K562 (cell line): Measurements from ENCODE around the gene PCYT1A. TPM values are rescaled to one million over a fixed set of nuclear protein-coding genes. Genes with fewer than 3 reads are reported as not detected.
A peak's percentile ranks its signal among the peaks of the same experiment; 100 is the strongest.

Experiments
- ATAC-seq: fragments of 200-7000 bp; cut with Tn5 transposase; 3 replicates; pipeline ENCODE4 v1.9.1; 2020; ENCODE audit warnings: moderate library complexity
- BruUV-seq: library from RNA; stranded (reverse); fragments of 400-500 nt; replicated peaks from 2 replicates; lab custom pipeline; 2021; lab: Mats Ljungman, UMichigan
- CTCF ChIA-PET: fragments of 300-600 bp; formaldehyde crosslinking; extraction: SDS; loops from one replicate; lab custom pipeline; 2021; ENCODE audit warnings: low intra/inter-chr PET ratio; lab: Yijun Ruan, JAX
- POLR2A ChIA-PET: fragments of 300-600, 350-650 bp; sonication (Branson Sonifier 250); formaldehyde crosslinking; extraction: SDS; loops from one replicate; lab custom pipeline; 2021; ENCODE audit warnings: antibody characterized with exemption, inconsistent platforms; lab: Yijun Ruan, JAX
- DNase-seq, 4 experiments: peaks; one replicate each; pipeline versions ENCODE4 v3.0.0 to v3.0.0-alpha.2; 2011 to 2018; ENCODE audit warnings: low spot score in 3 of 4, mixed read lengths in 3 of 4; ENCODE audit errors: extremely low read depth in 1 of 4
- FAIRE-seq: peaks from 2 replicates; lab custom pipeline; 2011; peaks lifted over from hg19 to GRCh38; lab: Jason Lieb, UNC
- H2AFZ ChIP-seq: 2 replicates; pipeline ENCODE4 v1.6.0; 2011; ENCODE audit warnings: low read depth, low read length, control low read depth, inconsistent platforms
- H3K27ac ChIP-seq: fragments of 200-600 bp; 3 replicates; pipeline ENCODE4 v1.8.0; 2011; ENCODE audit warnings: low read depth, mild to moderate bottlenecking, control low read depth, inconsistent platforms, low read length, moderate library complexity, mixed read lengths; ENCODE audit errors: extremely low read depth
- H3K27me3 ChIP-seq, 2 experiments: fragments of 300-600 bp in 1 of 2; 2 replicates in 1 of 2; 3 replicates in 1 of 2; pipeline versions ENCODE4 v1.6.0 to v1.8.0; 2011; ENCODE audit warnings: inconsistent platforms in 2 of 2, low read length in 2 of 2, mild to moderate bottlenecking in 1 of 2, mixed read lengths in 1 of 2, moderate library complexity in 1 of 2; ENCODE audit not compliant: control insufficient read depth in 2 of 2, insufficient read depth in 2 of 2
- H3K36me3 ChIP-seq: fragments of 300-600 bp; 3 replicates; pipeline ENCODE4 v1.8.0; 2011; ENCODE audit warnings: mild to moderate bottlenecking, low read length, inconsistent platforms; ENCODE audit not compliant: control insufficient read depth, insufficient read depth
- H3K4me1 ChIP-seq, 2 experiments: fragments of 200-600 bp in 1 of 2; replicated peaks in 1 of 2; 2 replicates in 1 of 2; 3 replicates in 1 of 2; pipeline versions ENCODE4 v1.5.1 to v1.8.0; 2011; ENCODE audit warnings: inconsistent platforms in 2 of 2, low read length in 2 of 2, mild to moderate bottlenecking in 1 of 2, mixed read lengths in 1 of 2, moderate library complexity in 1 of 2; ENCODE audit not compliant: control insufficient read depth in 2 of 2, insufficient read depth in 2 of 2
- H3K4me2 ChIP-seq: 2 replicates; pipeline ENCODE4 v1.6.1; 2011; ENCODE audit warnings: low read length, control low read depth, inconsistent platforms, mixed read lengths; ENCODE audit not compliant: insufficient read depth
- H3K4me3 ChIP-seq: fragments of 200-600 bp; sonication (generic), shearing (Covaris generic); 2 replicates; pipeline ENCODE4 v1.5.1; 2016; ENCODE audit warnings: control low read depth, inconsistent platforms
- H3K79me2 ChIP-seq: fragments of 200-600 bp; 3 replicates; pipeline ENCODE4 v1.8.0; 2011; ENCODE audit warnings: low read length, inconsistent platforms; ENCODE audit not compliant: control insufficient read depth, insufficient read depth
- H3K9ac ChIP-seq, 2 experiments: 2 replicates each; pipeline versions ENCODE4 v1.6.0 to v1.6.1; 2011; ENCODE audit warnings: low read depth in 2 of 2, low read length in 2 of 2, control low read depth in 1 of 2, inconsistent platforms in 1 of 2, mild to moderate bottlenecking in 1 of 2, mixed read lengths in 1 of 2; ENCODE audit not compliant: insufficient read depth in 1 of 2
- H3K9me1 ChIP-seq: one replicate; pipeline ENCODE4 v1.6.0; 2011; ENCODE audit warnings: inconsistent platforms, mild to moderate bottlenecking, low read length, moderate library complexity; ENCODE audit not compliant: control insufficient read depth, insufficient read depth
- H3K9me3 ChIP-seq: replicated peaks from 2 replicates; pipeline ENCODE4 v1.5.1; 2011; ENCODE audit warnings: low read depth, low read length, inconsistent platforms; ENCODE audit not compliant: control insufficient read depth, insufficient read depth
- H4K20me1 ChIP-seq: replicated peaks from 2 replicates; pipeline ENCODE4 v1.6.1; 2011; ENCODE audit warnings: low read length, inconsistent platforms, mixed read lengths; ENCODE audit not compliant: control insufficient read depth, insufficient read depth
- CBX2 ChIP-seq: fragments of 200-600 bp; sonication (generic); IDR thresholded peaks from one replicate; pipeline ENCODE4 v1.6.1; 2012; ENCODE audit warnings: mild to moderate bottlenecking, low read length, inconsistent platforms; ENCODE audit not compliant: insufficient read depth, poor library complexity, severe bottlenecking
- HNRNPK ChIP-seq: fragments of 200-400 bp; formaldehyde crosslinking; IDR thresholded peaks from one replicate; pipeline ENCODE4 v1.6.1; 2018; ENCODE audit warnings: mild to moderate bottlenecking, low read depth, low read length; ENCODE audit not compliant: poor library complexity, severe bottlenecking
- IFI16 ChIP-seq: fragments of 250-450 bp; sonication (Bioruptor Pico); IDR thresholded peaks from 2 replicates; pipeline ENCODE4 v2.1.2; 2022; ENCODE audit warnings: mild to moderate bottlenecking, inconsistent platforms
- MIER1 ChIP-seq: fragments of 450-650 bp; IDR thresholded peaks from 2 replicates; pipeline ENCODE4 v1.6.1; 2016; ENCODE audit warnings: antibody characterized with exemption, mild to moderate bottlenecking, low read depth
- PHB ChIP-seq: fragments of 250-450 bp; sonication (Bioruptor Pico); IDR thresholded peaks from 2 replicates; pipeline ENCODE4 v1.5.0; 2021
- RBBP5 ChIP-seq: fragments of 200-600 bp; sonication (generic); IDR thresholded peaks from 2 replicates; pipeline ENCODE4 v1.6.1; 2012; ENCODE audit warnings: borderline replicate concordance, mild to moderate bottlenecking, low read length, control low read depth, inconsistent platforms; ENCODE audit not compliant: insufficient read depth, poor library complexity, severe bottlenecking
- SAFB ChIP-seq: fragments of 200-400 bp; formaldehyde crosslinking; IDR thresholded peaks from 2 replicates; pipeline ENCODE4 v1.6.1; 2017; ENCODE audit warnings: low read depth, low read length, borderline replicate concordance
- ZNF121 ChIP-seq: sonication (generic); formaldehyde crosslinking; conservative IDR thresholded peaks from 2 replicates; pipeline ENCODE4 v1.8.0; 2022; ENCODE audit warnings: missing genetic modification reagents
- ZNF239 ChIP-seq: fragments of 250-450 bp; sonication (Bioruptor Pico); IDR thresholded peaks from 2 replicates; pipeline ENCODE4 v1.4.0; 2020; ENCODE audit warnings: mild to moderate bottlenecking
- ZNF407 ChIP-seq: fragments of 450-650 bp; IDR thresholded peaks from 2 replicates; pipeline ENCODE4 v1.6.1; 2016; ENCODE audit warnings: low read depth
- ZNF444 ChIP-seq: fragments of 250-450 bp; sonication (Bioruptor Pico); IDR thresholded peaks from 2 replicates; pipeline ENCODE4 v1.4.0; 2020; ENCODE audit warnings: mild to moderate bottlenecking, moderate library complexity
- WGBS: fragments of 100-300 bp; shearing (Covaris generic); methylation state at CpG from one replicate; pipeline ENCODE4 v1.1.6; 2016; ENCODE audit warnings: low coverage, mixed read lengths; ENCODE audit not compliant: insufficient coverage; ENCODE audit errors: missing lambda C conversion rate; 5-methylcytosine and 5-hydroxymethylcytosine counted together
- in situ Hi-C: fragments of 300-500 bp; cut with MboI; formaldehyde crosslinking; loops from 4 replicates; pipeline ENCODE4 v1.15.0; 2018; ENCODE audit warnings: inconsistent platforms, mixed read lengths
- intact Hi-C: fragments of 100-400 bp; cut with micrococcal nuclease; formaldehyde crosslinking; loops from 2 replicates; pipeline ENCODE4 v1.14.2; 2022
- polyA plus RNA-seq, 8 experiments: library from polyadenylated mRNA; depleted of rRNA in 4 of 8; stranded (reverse) in 5 of 8; unstranded in 3 of 8; fragments of >200 nt; fragmentation: Nextera tagmentation in 2 of 8; fragmentation: Illumina TruSeq in 1 of 8; extraction: Ambion mirVana in 2 of 8; extraction: Trizol in 1 of 8; gene quantifications; 2 replicates each; pipeline versions ENCODE4 v1.2.1 to v1.2.3, GENCODE V29; 2011 to 2014; ENCODE audit warnings: inconsistent platforms in 1 of 8, missing spikeins in 1 of 8
- total RNA-seq, 7 experiments: library from RNA; depleted of rRNA in 6 of 7; stranded (reverse); fragments of >200 nt in 6 of 7; fragmentation: Illumina TruSeq in 2 of 7; extraction: Trizol in 2 of 7; gene quantifications; 2 replicates each; pipeline versions ENCODE4 v1.2.1 to v1.2.3, GENCODE V29; 2011 to 2021; ENCODE audit warnings: low replicate concordance in 1 of 7
- TF ChIP-seq, protein P1 (sequence below): fragments of 250-450 bp; sonication (Bioruptor Pico); IDR thresholded peaks from 2 replicates; pipeline ENCODE4 v1.8.0; 2021; ENCODE audit warnings: borderline replicate concordance, mild to moderate bottlenecking, moderate library complexity; ENCODE audit not compliant: poor library complexity, severe bottlenecking
- TF ChIP-seq, protein P2 (sequence below): fragments of 250-450 bp; sonication (Bioruptor Pico); IDR thresholded peaks from 2 replicates; pipeline ENCODE4 v1.8.0; 2021; ENCODE audit warnings: mild to moderate bottlenecking, moderate library complexity

The PCYT1A gene
- total and polyA plus RNA-seq, 9 of the 15 experiments (the other 6 are each of a cell fraction or from before 2014, with no cell fraction given): 13.4 to 62.8 (median 49.4) TPM

GRCh38 chr3:196237203-196237602, 50.3 kb downstream of the PCYT1A start:
- Histone ChIP-seq H3K9me3 (no peaks in the 10 kb centered on the region), H3K9me1 (peaks cover 5% of the 10 kb centered on the region), H3K27me3 (no peaks in the 10 kb centered on the region), H3K36me3 (peaks cover 49% of the 10 kb centered on the region), H3K4me1 (peaks cover 0 to 9% of the 10 kb centered on the region in 2 experiments; a peak in 2 of 5 replicates), H3K9ac (no peak overlapping the region), H3K27ac (no peak overlapping the region), H3K4me3 (no peak overlapping the region), H3K79me2 (no peaks in the 10 kb centered on the region), H3K4me2 (no peak overlapping the region), H4K20me1 (no peaks in the 10 kb centered on the region), H2AFZ (no peak overlapping the region)
- ChIA-PET POLR2A (interaction anchor here (0.6 to 1.6 kb wide), 3 partner anchors 10 to 275 kb away, joined by 3 to 5 read pairs (median 4); no protein-coding TSS in a partner anchor), CTCF (no interaction called here)
- in situ Hi-C loops (no loop called here), intact Hi-C loops (no loop called here)
- BruUV-seq: no TSS peak
- ATAC-seq (no peak), DNase-seq (no peak), FAIRE-seq (peak; percentile 23)
- 87% methylated on average over 5 of the region's 5 CpGs for WGBS
- TF ChIP-seq CBX2 (no peak), RBBP5 (no peak), IFI16 (CRISPR knock-in tag) (no peak), PHB (CRISPR knock-in tag) (no peak), SAFB (no peak), MIER1 (no peak), ZNF444 (CRISPR knock-in tag) (no peak), HNRNPK (no peak), ZNF407 (no peak), ZNF239 (CRISPR knock-in tag) (no peak), ZNF121 (CRISPR knock-in tag) (no peak)
- TF ChIP-seq, protein P1, sequence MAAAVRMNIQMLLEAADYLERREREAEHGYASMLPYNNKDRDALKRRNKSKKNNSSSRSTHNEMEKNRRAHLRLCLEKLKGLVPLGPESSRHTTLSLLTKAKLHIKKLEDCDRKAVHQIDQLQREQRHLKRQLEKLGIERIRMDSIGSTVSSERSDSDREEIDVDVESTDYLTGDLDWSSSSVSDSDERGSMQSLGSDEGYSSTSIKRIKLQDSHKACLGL (CRISPR knock-in tag): no peak
- TF ChIP-seq, protein P2, sequence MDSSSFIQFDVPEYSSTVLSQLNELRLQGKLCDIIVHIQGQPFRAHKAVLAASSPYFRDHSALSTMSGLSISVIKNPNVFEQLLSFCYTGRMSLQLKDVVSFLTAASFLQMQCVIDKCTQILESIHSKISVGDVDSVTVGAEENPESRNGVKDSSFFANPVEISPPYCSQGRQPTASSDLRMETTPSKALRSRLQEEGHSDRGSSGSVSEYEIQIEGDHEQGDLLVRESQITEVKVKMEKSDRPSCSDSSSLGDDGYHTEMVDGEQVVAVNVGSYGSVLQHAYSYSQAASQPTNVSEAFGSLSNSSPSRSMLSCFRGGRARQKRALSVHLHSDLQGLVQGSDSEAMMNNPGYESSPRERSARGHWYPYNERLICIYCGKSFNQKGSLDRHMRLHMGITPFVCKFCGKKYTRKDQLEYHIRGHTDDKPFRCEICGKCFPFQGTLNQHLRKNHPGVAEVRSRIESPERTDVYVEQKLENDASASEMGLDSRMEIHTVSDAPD (CRISPR knock-in tag): no peak
